Neural crest cell (in vitro differentiated cells): Measurements from ENCODE around the gene ANKAR. TPM values are rescaled to one million over a fixed set of nuclear protein-coding genes. Genes with fewer than 3 reads are reported as not detected.

Experiments
- DNase-seq: peaks from one replicate; pipeline ENCODE4 v3.0.0; 2021; ENCODE audit warnings: low read depth, mixed read lengths, low spot score
- H3K27ac Mint-ChIP-seq: one replicate; pipeline ENCODE4 v1.8.0; 2021; ENCODE audit warnings: mild to moderate bottlenecking, mixed read lengths; ENCODE audit not compliant: unreplicated experiment
- H3K27me3 Mint-ChIP-seq: 2 replicates; pipeline ENCODE4 v1.8.0; 2021; ENCODE audit warnings: low read depth, mild to moderate bottlenecking, mixed read lengths
- H3K36me3 Mint-ChIP-seq: 2 replicates; pipeline ENCODE4 v1.8.0; 2021; ENCODE audit warnings: low read depth, mild to moderate bottlenecking, mixed read lengths
- H3K4me1 Mint-ChIP-seq: 2 replicates; pipeline ENCODE4 v1.8.0; 2021; ENCODE audit warnings: mixed read lengths
- H3K4me3 Mint-ChIP-seq: one replicate; pipeline ENCODE4 v1.8.0; 2021; ENCODE audit warnings: mild to moderate bottlenecking, mixed read lengths
- H3K9me3 Mint-ChIP-seq: 2 replicates; pipeline ENCODE4 v1.8.0; 2021; ENCODE audit warnings: mixed read lengths
- CTCF ChIP-seq: fragments of 200-600 bp; sonication (generic); conservative IDR thresholded peaks from 2 replicates; pipeline ENCODE4 v1.5.0; 2021; ENCODE audit warnings: antibody characterized with exemption, mild to moderate bottlenecking
- total RNA-seq: library from RNA; stranded (reverse); gene quantifications from 2 replicates; pipeline ENCODE4 v1.2.1, GENCODE V29; 2021

ANKAR gene
- total RNA-seq, 1 donor from 2014 or later, result 3.0 TPM

GRCh38 chr2:189631849-189632248 is 42.6 kb upstream of the ANKAR start:
- H3K27ac Mint-ChIP-seq, result no peak overlapping the region
- no peaks in the 10 kb centered on the region for H3K36me3 Mint-ChIP-seq
- H3K4me3 Mint-ChIP-seq, result no peak overlapping the region
- H3K27me3 Mint-ChIP-seq, result no peaks in the 10 kb centered on the region
- no peaks in the 10 kb centered on the region for H3K4me1 Mint-ChIP-seq
- TF ChIP-seq CTCF, result no peak
- no peak for DNase-seq
- H3K9me3 Mint-ChIP-seq, result no peaks in the 10 kb centered on the region

GRCh38 chr2:189633392-189633811 is 41.1 kb upstream of the ANKAR start:
- H3K36me3 Mint-ChIP-seq, result no peaks in the 10 kb centered on the region
- DNase-seq, result no peak
- no peak overlapping the region for H3K27ac Mint-ChIP-seq
- H3K4me3 Mint-ChIP-seq, result no peak overlapping the region
- TF ChIP-seq CTCF, result peak; percentile 44
- no peaks in the 10 kb centered on the region for H3K27me3 Mint-ChIP-seq
- H3K4me1 Mint-ChIP-seq, result no peaks in the 10 kb centered on the region
- H3K9me3 Mint-ChIP-seq, result no peaks in the 10 kb centered on the region

DNA sequence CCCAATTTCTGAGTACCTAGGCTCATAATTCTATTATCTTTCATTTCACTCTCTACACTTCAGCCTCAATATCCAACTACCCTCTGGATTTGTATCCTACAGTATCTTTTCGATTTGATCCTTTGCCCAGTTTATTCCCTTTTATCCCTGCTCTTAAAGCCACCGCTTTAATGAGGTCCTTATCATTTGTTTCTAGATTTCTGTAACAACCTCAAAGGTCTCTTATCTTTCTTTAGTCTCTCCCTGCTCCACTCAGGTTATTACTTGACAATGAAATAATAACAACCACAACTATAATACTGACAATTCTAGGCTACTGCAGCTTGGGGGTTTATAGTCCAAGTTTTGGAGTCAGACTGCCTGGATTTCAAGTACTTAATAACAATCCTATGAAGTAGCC is 39.1 kb upstream of the ANKAR start:
- Mint-ChIP-seq H3K4me1 (no peaks in the 10 kb centered on the region), H3K27me3 (no peaks in the 10 kb centered on the region), H3K36me3 (no peaks in the 10 kb centered on the region), H3K4me3 (no peak overlapping the region), H3K9me3 (no peaks in the 10 kb centered on the region), H3K27ac (no peak overlapping the region)
- DNase-seq, result no peak
- no peak for TF ChIP-seq CTCF

- H3K9me3 Mint-ChIP-seq, result no peaks in the 10 kb centered on the region
- no peak for TF ChIP-seq CTCF
- no peak overlapping the region for H3K27ac Mint-ChIP-seq
- no peak overlapping the region for H3K4me3 Mint-ChIP-seq
- no peaks in the 10 kb centered on the region for H3K36me3 Mint-ChIP-seq
- no peaks in the 10 kb centered on the region for H3K27me3 Mint-ChIP-seq
- DNase-seq, result no peak
- no peaks in the 10 kb centered on the region for H3K4me1 Mint-ChIP-seq
These were observed 36.0 kb upstream of the ANKAR start for GRCh38 chr2:189638301-189639006.

DNA sequence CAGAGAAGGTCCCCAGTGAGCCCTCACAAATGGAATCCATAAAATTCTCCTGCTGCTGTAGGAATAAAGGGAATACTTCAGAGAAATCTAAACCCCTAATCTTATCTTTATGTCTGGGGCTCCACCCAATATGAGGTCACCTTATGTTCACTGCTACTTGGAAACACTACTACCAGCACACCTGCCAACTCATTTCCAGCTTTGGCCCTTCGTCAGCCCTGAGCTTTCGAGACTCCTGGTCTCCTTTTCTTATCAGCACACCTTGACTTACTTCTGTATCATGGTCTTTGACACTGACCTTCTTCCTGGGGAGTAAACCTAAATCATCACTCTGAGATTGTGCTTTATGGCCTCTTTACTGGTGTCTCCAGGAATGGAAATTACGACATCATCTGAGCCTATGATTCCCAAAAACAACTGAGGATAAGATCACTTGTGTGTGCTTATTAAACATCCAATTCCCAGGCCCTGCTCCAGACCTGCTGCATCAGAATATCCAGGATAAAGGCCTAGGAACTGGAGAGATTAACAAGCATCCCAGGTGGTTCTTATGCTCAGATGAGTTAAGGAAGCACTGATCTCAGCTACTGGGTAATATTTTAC is 35.4 kb upstream of the ANKAR start:
- no peak for DNase-seq
- Mint-ChIP-seq H3K4me3 (no peak overlapping the region), H3K27me3 (no peaks in the 10 kb centered on the region), H3K9me3 (no peaks in the 10 kb centered on the region), H3K36me3 (no peaks in the 10 kb centered on the region), H3K4me1 (no peaks in the 10 kb centered on the region), H3K27ac (no peak overlapping the region)
- TF ChIP-seq CTCF, result no peak
